Activated CD4-positive, alpha-beta T cell treated with anti-CD3 and anti-CD28 coated beads for 36 hours (primary cell): ENCODE data around the gene AACS. TPM values are rescaled to one million over a fixed set of nuclear protein-coding genes. Genes with fewer than 3 reads are reported as not detected.

Experiments used
- ATAC-seq: fragments of 200-7000 bp; cut with Tn5 transposase; one replicate; pipeline ENCODE4 v1.10.0; 2021; ENCODE audit warnings: mild to moderate bottlenecking, moderate library complexity
- CTCF ChIA-PET: fragments of 350-600 bp; sonication (Branson Sonifier 250); formaldehyde crosslinking; loops from one replicate; lab custom pipeline; 2021; ENCODE audit warnings: antibody characterized with exemption; lab: Charles Lee
- POLR2A ChIA-PET: fragments of 350-600 bp; sonication (Branson Sonifier 250); formaldehyde crosslinking; loops from one replicate; lab custom pipeline; 2021; ENCODE audit warnings: antibody characterized with exemption, inconsistent platforms; lab: Charles Lee
- DNase-seq: peaks from one replicate; pipeline ENCODE4 v3.0.0-alpha.2; 2020
- H3K27ac Mint-ChIP-seq: one replicate; pipeline ENCODE4 v1.8.0; 2021; ENCODE audit warnings: mixed read lengths
- H3K27me3 Mint-ChIP-seq: one replicate; pipeline ENCODE4 v1.8.0; 2021; ENCODE audit warnings: mixed read lengths
- H3K36me3 Mint-ChIP-seq: one replicate; pipeline ENCODE4 v1.8.0; 2021; ENCODE audit warnings: low read depth, mixed read lengths
- H3K4me1 Mint-ChIP-seq: one replicate; pipeline ENCODE4 v1.8.0; 2021; ENCODE audit warnings: mixed read lengths
- H3K4me3 Mint-ChIP-seq: one replicate; pipeline ENCODE4 v1.8.0; 2021; ENCODE audit warnings: mild to moderate bottlenecking, moderate library complexity, mixed read lengths
- H3K9me3 Mint-ChIP-seq: one replicate; pipeline ENCODE4 v1.8.0; 2021; ENCODE audit warnings: low read depth, mixed read lengths
- intact Hi-C, 2 experiments: fragments of 100-400 bp; cut with DNase I in 1 of 2; cut with micrococcal nuclease in 1 of 2; formaldehyde crosslinking; loops; one replicate each; pipeline versions ENCODE4 v1.14.2 to v1.15.1; 2022 to 2024; cut with DNase I, micrococcal nuclease
- total RNA-seq, 2 experiments: library from RNA; stranded (reverse); gene quantifications; one replicate each; pipeline ENCODE4 v1.2.3, GENCODE V29; 2021

Gene AACS
- total RNA-seq, 2 experiments from 2014 or later = 13.9 to 16.6 TPM

GRCh38 chr12:125160281-125160955, 95.2 kb downstream of the AACS start:
- Mint-ChIP-seq H3K9me3 (peaks cover 2% of the 10 kb centered on the region), H3K27ac (no peak overlapping the region), H3K36me3 (no peaks in the 10 kb centered on the region), H3K4me3 (no peak overlapping the region), H3K27me3 (no peaks in the 10 kb centered on the region), H3K4me1 (no peaks in the 10 kb centered on the region)
- DNase-seq (no peak), ATAC-seq (no peak)
- POLR2A ChIA-PET = no interaction called here
- intact Hi-C loops = no loop called here
- CTCF ChIA-PET = no interaction called here

- H3K4me3 Mint-ChIP-seq = no peak overlapping the region
- no peaks in the 10 kb centered on the region for H3K27me3 Mint-ChIP-seq
- intact Hi-C loops = no loop called here
- POLR2A ChIA-PET = no interaction called here
- peaks cover 5% of the 10 kb centered on the region for H3K9me3 Mint-ChIP-seq
- no peaks in the 10 kb centered on the region for H3K36me3 Mint-ChIP-seq
- CTCF ChIA-PET = no interaction called here
- DNase-seq (no peak), ATAC-seq (no peak)
- H3K4me1 Mint-ChIP-seq = no peaks in the 10 kb centered on the region
- H3K27ac Mint-ChIP-seq = no peak overlapping the region
Observed at GRCh38 chr12:125161712-125162022, 96.4 kb downstream of the AACS start.

GRCh38 chr12:125162489-125163028, 97.3 kb downstream of the AACS start:
- no peak for DNase-seq
- H3K4me1 Mint-ChIP-seq = no peaks in the 10 kb centered on the region
- no peak overlapping the region for H3K27ac Mint-ChIP-seq
- no peaks in the 10 kb centered on the region for H3K27me3 Mint-ChIP-seq
- peaks cover 5% of the 10 kb centered on the region for H3K9me3 Mint-ChIP-seq
- no peak for ATAC-seq
- intact Hi-C loops = no loop called here
- no peaks in the 10 kb centered on the region for H3K36me3 Mint-ChIP-seq
- POLR2A ChIA-PET = no interaction called here
- H3K4me3 Mint-ChIP-seq = no peak overlapping the region
- CTCF ChIA-PET = interaction anchor here (0.6 kb wide), 1 partner anchor 8 kb away, joined by 3 read pairs; no protein-coding TSS in a partner anchor

GRCh38 chr12:125163148-125163547, 97.9 kb downstream of the AACS start:
- no peaks in the 10 kb centered on the region for H3K4me1 Mint-ChIP-seq
- no peak overlapping the region for H3K27ac Mint-ChIP-seq
- no peak overlapping the region for H3K4me3 Mint-ChIP-seq
- ATAC-seq = no peak
- peaks cover 2% of the 10 kb centered on the region for H3K27me3 Mint-ChIP-seq
- CTCF ChIA-PET = interaction anchor here (0.6 to 0.7 kb wide), 2 partner anchors 8 to 632 kb away, joined by 3 to 4 read pairs; no protein-coding TSS in a partner anchor
- DNase-seq = no peak
- intact Hi-C loops = no loop called here
- POLR2A ChIA-PET = no interaction called here
- H3K36me3 Mint-ChIP-seq = no peaks in the 10 kb centered on the region
- H3K9me3 Mint-ChIP-seq = peaks cover 3% of the 10 kb centered on the region

DNA sequence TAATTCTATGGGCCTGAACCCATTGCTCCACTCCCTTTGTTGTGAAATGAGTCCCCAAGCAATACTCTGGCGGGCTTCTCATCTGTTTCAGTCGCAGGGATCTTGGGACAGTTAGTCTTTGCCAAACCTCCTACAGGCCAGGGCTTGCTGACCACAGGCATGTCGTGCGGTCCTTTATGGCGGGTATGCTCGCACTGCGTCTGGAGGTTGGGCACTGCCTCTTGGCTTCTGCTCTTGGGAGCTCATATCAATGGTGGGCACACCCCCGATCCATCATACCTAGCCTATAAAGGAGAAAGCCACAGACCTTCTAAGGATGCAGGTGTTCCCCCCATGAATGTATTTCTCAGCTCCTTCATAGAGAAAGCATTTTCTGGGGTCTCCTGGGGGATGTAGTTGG, 99.3 kb downstream of the AACS start:
- ChIA-PET POLR2A (no interaction called here), CTCF (no interaction called here)
- DNase-seq (no peak), ATAC-seq (no peak)
- Mint-ChIP-seq H3K4me1 (no peaks in the 10 kb centered on the region), H3K9me3 (peaks cover 3% of the 10 kb centered on the region), H3K36me3 (no peaks in the 10 kb centered on the region), H3K4me3 (no peak overlapping the region), H3K27ac (no peak overlapping the region), H3K27me3 (peaks cover 2% of the 10 kb centered on the region)
- intact Hi-C loops = no loop called here

DNA sequence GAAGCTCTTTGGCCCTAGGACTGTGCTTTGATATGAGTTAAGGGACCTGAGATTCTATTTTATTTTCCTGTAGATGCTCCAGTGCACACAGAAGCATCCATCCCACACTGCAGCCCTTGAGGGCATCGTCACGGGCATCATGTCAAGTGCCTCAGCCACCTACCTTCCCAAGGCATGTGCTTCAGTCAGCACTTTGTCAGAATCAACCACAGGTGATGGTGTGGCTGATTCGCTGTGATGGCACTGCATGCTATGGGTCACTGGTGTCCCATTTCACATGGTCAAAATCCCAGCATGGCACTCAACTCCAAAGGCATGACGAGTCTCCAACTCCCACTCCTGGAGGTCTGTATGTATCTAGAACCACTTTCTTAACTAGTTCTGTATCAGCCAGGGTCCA, 100.8 kb downstream of the AACS start:
- POLR2A ChIA-PET = no interaction called here

DNA sequence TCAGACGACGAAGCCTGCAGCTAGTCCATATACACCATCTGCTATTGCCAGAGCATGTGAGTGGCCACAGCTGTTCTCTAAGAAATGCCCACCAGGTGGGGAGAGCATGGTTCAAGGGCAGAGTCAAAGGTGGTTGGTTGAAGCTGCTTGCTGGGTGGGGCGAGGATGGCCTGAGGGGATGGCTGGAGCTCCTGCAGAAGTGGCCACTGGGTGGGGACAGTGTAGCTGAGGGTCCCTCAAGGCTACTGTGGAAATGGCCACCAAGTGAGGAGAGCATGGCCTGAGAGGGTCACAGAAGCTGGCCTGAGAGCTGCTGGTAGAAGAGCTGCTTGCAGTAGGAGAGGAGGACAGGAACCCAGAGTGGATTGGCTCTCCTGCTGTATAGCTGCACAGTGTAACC, 102.4 kb downstream of the AACS start:
- POLR2A ChIA-PET = no interaction called here
- CTCF ChIA-PET = interaction anchor here (0.5 kb wide), 1 partner anchor 1399 kb away, joined by 4 read pairs; no protein-coding TSS in a partner anchor
- DNase-seq = no peak
- no peak overlapping the region for H3K27ac Mint-ChIP-seq
- H3K36me3 Mint-ChIP-seq = no peaks in the 10 kb centered on the region
- ATAC-seq = no peak
- no peaks in the 10 kb centered on the region for H3K4me1 Mint-ChIP-seq
- H3K27me3 Mint-ChIP-seq = peaks cover 6% of the 10 kb centered on the region
- H3K9me3 Mint-ChIP-seq = peaks cover 3% of the 10 kb centered on the region
- H3K4me3 Mint-ChIP-seq = no peak overlapping the region
- intact Hi-C loops = no loop called here

More for the DNA sequence above, 100.8 kb downstream of the AACS start:
- Mint-ChIP-seq H3K9me3 (peaks cover 3% of the 10 kb centered on the region), H3K4me3 (no peak overlapping the region), H3K27ac (no peak overlapping the region), H3K36me3 (no peaks in the 10 kb centered on the region), H3K4me1 (no peaks in the 10 kb centered on the region), H3K27me3 (peaks cover 6% of the 10 kb centered on the region)
- ATAC-seq (no peak), DNase-seq (no peak)
- intact Hi-C loops = no loop called here
- CTCF ChIA-PET = no interaction called here

- CTCF ChIA-PET = interaction anchor here (0.5 to 2.7 kb wide), 3 partner anchors 14 to 1063 kb away, joined by 3 to 13 read pairs (median 3); no protein-coding TSS in a partner anchor
Observed at GRCh38 chr12:125169451-125169850, 104.2 kb downstream of the AACS start.

DNA sequence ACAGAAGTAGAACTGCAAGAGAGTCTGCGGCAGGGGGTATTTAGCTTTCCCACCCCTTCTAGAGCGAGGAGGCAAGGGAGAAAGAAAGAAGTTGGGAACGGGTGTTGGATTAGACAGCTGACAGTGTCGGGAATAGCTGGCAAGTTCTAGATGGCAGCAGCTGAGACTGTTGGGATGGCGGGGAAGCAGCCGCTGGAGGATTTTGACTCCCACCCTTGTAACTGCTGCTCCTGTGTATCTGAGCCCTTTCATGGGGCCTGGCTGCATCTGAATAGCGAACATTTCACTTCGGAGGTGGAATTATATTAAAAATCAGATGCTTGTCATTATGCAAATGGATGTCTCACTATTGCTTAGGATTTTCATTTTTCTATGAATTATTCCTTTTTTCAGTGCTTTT, 104.6 kb downstream of the AACS start:
- H3K27ac Mint-ChIP-seq = no peak overlapping the region
- ATAC-seq (no peak), DNase-seq (no peak)
- peaks cover 6% of the 10 kb centered on the region for H3K27me3 Mint-ChIP-seq
- no peak overlapping the region for H3K4me3 Mint-ChIP-seq
- ChIA-PET CTCF (interaction anchor here (0.5 to 2.7 kb wide), 2 partner anchors 13 to 1064 kb away, joined by 3 to 13 read pairs; no protein-coding TSS in a partner anchor), POLR2A (no interaction called here)
- intact Hi-C loops = no loop called here
- no peaks in the 10 kb centered on the region for H3K36me3 Mint-ChIP-seq
- H3K4me1 Mint-ChIP-seq = no peaks in the 10 kb centered on the region
- H3K9me3 Mint-ChIP-seq = peaks cover 3% of the 10 kb centered on the region

More at GRCh38 chr12:125169451-125169850, 104.2 kb downstream of the AACS start:
- H3K27me3 Mint-ChIP-seq = peaks cover 6% of the 10 kb centered on the region
- POLR2A ChIA-PET = no interaction called here
- ATAC-seq = no peak
- H3K4me3 Mint-ChIP-seq = no peak overlapping the region
- no peaks in the 10 kb centered on the region for H3K4me1 Mint-ChIP-seq
- no peaks in the 10 kb centered on the region for H3K36me3 Mint-ChIP-seq
- intact Hi-C loops = no loop called here
- no peak for DNase-seq
- H3K9me3 Mint-ChIP-seq = peaks cover 3% of the 10 kb centered on the region
- no peak overlapping the region for H3K27ac Mint-ChIP-seq

DNA sequence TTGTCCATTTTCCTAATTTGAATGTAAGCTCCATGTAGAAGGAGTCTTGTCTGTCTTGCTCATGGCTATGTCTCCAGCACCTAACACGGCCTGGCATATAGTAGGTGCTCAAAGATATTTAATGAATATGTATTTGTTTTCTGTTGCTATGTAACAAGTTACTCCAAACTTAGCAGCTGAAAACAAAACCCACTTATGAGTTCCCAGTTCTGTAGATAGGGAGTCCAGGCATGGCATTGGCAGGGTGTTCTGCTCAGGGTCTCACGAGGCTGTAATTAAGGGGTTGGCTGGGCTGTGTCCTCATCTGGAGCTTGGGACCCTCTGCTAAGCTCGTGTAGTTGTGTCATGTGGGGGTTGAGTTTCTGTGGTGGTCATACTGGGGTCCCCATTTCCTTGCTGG, 106.0 kb downstream of the AACS start:
- H3K27me3 Mint-ChIP-seq = peaks cover 15% of the 10 kb centered on the region
- ATAC-seq (no peak), DNase-seq (no peak)
- no peak overlapping the region for H3K27ac Mint-ChIP-seq
- ChIA-PET CTCF (interaction anchor here (2.7 kb wide), 1 partner anchor 12 kb away, joined by 13 read pairs; no protein-coding TSS in a partner anchor), POLR2A (no interaction called here)
- intact Hi-C loops = no loop called here
- no peak overlapping the region for H3K4me3 Mint-ChIP-seq
- no peaks in the 10 kb centered on the region for H3K36me3 Mint-ChIP-seq
- peaks cover 1% of the 10 kb centered on the region for H3K9me3 Mint-ChIP-seq
- no peaks in the 10 kb centered on the region for H3K4me1 Mint-ChIP-seq

GRCh38 chr12:125172231-125172850, 107.1 kb downstream of the AACS start:
- Mint-ChIP-seq H3K27ac (no peak overlapping the region), H3K36me3 (no peaks in the 10 kb centered on the region), H3K4me3 (no peak overlapping the region), H3K27me3 (peaks cover 18% of the 10 kb centered on the region), H3K4me1 (no peaks in the 10 kb centered on the region), H3K9me3 (no peaks in the 10 kb centered on the region)
- intact Hi-C loops = no loop called here
- CTCF ChIA-PET = interaction anchor here (0.7 kb wide), 1 partner anchor 228 kb away, joined by 3 read pairs; no protein-coding TSS in a partner anchor
- DNase-seq = no peak
- ATAC-seq = no peak
- POLR2A ChIA-PET = no interaction called here

DNA sequence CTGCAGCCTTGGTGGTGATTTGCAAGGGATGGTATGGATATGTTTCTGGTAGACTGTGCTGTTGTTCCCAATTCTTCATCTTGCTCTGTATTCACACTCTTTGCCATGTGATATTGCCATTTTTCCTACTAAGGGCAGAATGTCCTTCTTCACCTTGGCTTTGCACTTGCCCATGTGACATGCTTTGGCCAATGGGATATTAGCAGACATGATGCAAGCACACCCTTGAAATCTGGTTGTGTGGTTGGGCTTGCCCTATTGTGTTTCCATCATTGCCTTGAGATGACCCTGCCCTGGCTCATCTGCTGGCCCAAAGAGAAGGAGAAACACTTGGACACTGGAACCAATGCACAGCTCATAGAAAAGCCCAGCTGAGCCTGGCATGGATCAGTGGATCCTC, 110.3 kb downstream of the AACS start:
- peaks cover 18% of the 10 kb centered on the region for H3K27me3 Mint-ChIP-seq
- H3K27ac Mint-ChIP-seq = no peak overlapping the region
- H3K4me3 Mint-ChIP-seq = no peak overlapping the region
- no peaks in the 10 kb centered on the region for H3K4me1 Mint-ChIP-seq
- no peaks in the 10 kb centered on the region for H3K9me3 Mint-ChIP-seq
- intact Hi-C loops = no loop called here
- ChIA-PET CTCF (no interaction called here), POLR2A (interaction anchor here (0.6 kb wide), 1 partner anchor 109 kb away, joined by 12 read pairs; no protein-coding TSS in a partner anchor)
- DNase-seq (no peak), ATAC-seq (no peak)
- no peaks in the 10 kb centered on the region for H3K36me3 Mint-ChIP-seq
